HepG2 (cell line): ENCODE data around the gene PACSIN1. TPM values are rescaled to one million over a fixed set of nuclear protein-coding genes. Genes with fewer than 3 reads are reported as not detected.

Experiments
- ATAC-seq: fragments of 200-7000 bp; cut with Tn5 transposase; 3 replicates; pipeline ENCODE4 v1.9.1; 2020; ENCODE audit warnings: mild to moderate bottlenecking, moderate library complexity
- BruUV-seq: library from RNA; stranded (reverse); fragments of 400-500 nt; replicated peaks from 2 replicates; lab custom pipeline; 2021; lab: Mats Ljungman, UMichigan
- CTCF ChIA-PET: fragments of 300-600 bp; formaldehyde crosslinking; extraction: SDS; loops from one replicate; lab custom pipeline; 2021; ENCODE audit warnings: low total read pairs, inconsistent platforms, low intra/inter-chr PET ratio; lab: Yijun Ruan, JAX
- POLR2A ChIA-PET: fragments of 350-600 bp; sonication (Branson Sonifier 250); formaldehyde crosslinking; loops from one replicate; lab custom pipeline; 2020; ENCODE audit warnings: antibody characterized with exemption, inconsistent platforms; lab: Yijun Ruan, JAX
- DNase-seq: peaks from one replicate; pipeline ENCODE4 v3.0.0-alpha.2; 2015; ENCODE audit warnings: low spot score
- FAIRE-seq: peaks from 3 replicates; lab custom pipeline; 2011; peaks lifted over from hg19 to GRCh38; lab: Jason Lieb, UNC
- H2AFZ ChIP-seq: one replicate; pipeline ENCODE4 v1.6.1; 2011; ENCODE audit warnings: low read length, inconsistent platforms
- H3K27ac ChIP-seq: fragments of 300-600 bp; 3 replicates; pipeline ENCODE4 v1.8.0; 2011; ENCODE audit warnings: mixed run types, mild to moderate bottlenecking, mixed read lengths, low read length, inconsistent platforms; ENCODE audit not compliant: insufficient read depth; ENCODE audit errors: extremely low read length
- H3K27me3 ChIP-seq, 2 experiments: fragments of 200-600 bp in 1 of 2; 2 replicates in 1 of 2; 3 replicates in 1 of 2; pipeline versions ENCODE4 v1.6.0 to v1.8.0; 2011; ENCODE audit warnings: low read length in 2 of 2, mild to moderate bottlenecking in 2 of 2, moderate library complexity in 2 of 2, inconsistent platforms in 1 of 2; ENCODE audit not compliant: insufficient read depth in 2 of 2, control insufficient read depth in 1 of 2
- H3K36me3 ChIP-seq, 2 experiments: fragments of 200-600 bp in 1 of 2; replicated peaks in 1 of 2; 2 replicates in 1 of 2; 3 replicates in 1 of 2; pipeline versions ENCODE4 v1.5.1 to v1.8.0; 2011; ENCODE audit warnings: low read length in 2 of 2, inconsistent platforms in 1 of 2; ENCODE audit not compliant: insufficient read depth in 2 of 2, control insufficient read depth in 1 of 2
- H3K4me1 ChIP-seq: 2 replicates; pipeline ENCODE4 v1.5.1; 2012; ENCODE audit warnings: low read length, inconsistent platforms; ENCODE audit not compliant: insufficient read depth
- H3K4me2 ChIP-seq: 2 replicates; pipeline ENCODE4 v1.6.0; 2011; ENCODE audit warnings: low read depth, low read length, inconsistent platforms
- H3K4me3 ChIP-seq, 3 experiments: fragments of 200-600 bp in 1 of 3; sonication (generic), shearing (Covaris generic) in 1 of 3; replicated peaks in 1 of 3; 2 replicates each; pipeline ENCODE4 v1.5.1; 2011 to 2016; ENCODE audit warnings: low read length in 3 of 3, inconsistent platforms in 2 of 3, low read depth in 2 of 3, mild to moderate bottlenecking in 2 of 3, control low read depth in 1 of 3, mixed read lengths in 1 of 3; ENCODE audit not compliant: insufficient read depth in 1 of 3
- H3K79me2 ChIP-seq: one replicate; pipeline ENCODE4 v1.6.1; 2011; ENCODE audit warnings: low read length, inconsistent platforms; ENCODE audit not compliant: insufficient read depth
- H3K9ac ChIP-seq: 2 replicates; pipeline ENCODE4 v1.6.0; 2011; ENCODE audit warnings: mild to moderate bottlenecking, low read depth, low read length, inconsistent platforms; ENCODE audit not compliant: insufficient read depth
- H3K9me3 ChIP-seq: 2 replicates; pipeline ENCODE4 v1.5.1; 2012; ENCODE audit warnings: mild to moderate bottlenecking, low read length
- H4K20me1 ChIP-seq: 2 replicates; pipeline ENCODE4 v1.6.0; 2011; ENCODE audit warnings: inconsistent platforms, mild to moderate bottlenecking, low read length, moderate library complexity; ENCODE audit not compliant: insufficient read depth
- AKAP8 ChIP-seq: sonication (generic); formaldehyde crosslinking; IDR thresholded peaks from 2 replicates; pipeline ENCODE4 v1.5.1; 2020; ENCODE audit warnings: mild to moderate bottlenecking, missing genetic modification reagents
- DPF2 ChIP-seq: sonication (generic); formaldehyde crosslinking; IDR thresholded peaks from 2 replicates; pipeline ENCODE4 v1.4.0; 2020; ENCODE audit warnings: mild to moderate bottlenecking, low read depth, missing genetic modification reagents, borderline replicate concordance
- FOXO4 ChIP-seq: sonication (generic); formaldehyde crosslinking; conservative IDR thresholded peaks from 2 replicates; pipeline ENCODE4 v1.8.1; 2023; ENCODE audit warnings: missing genetic modification reagents
- GATA4 ChIP-seq: sonication (generic); IDR thresholded peaks from 2 replicates; pipeline ENCODE4 v1.6.1; 2016; ENCODE audit warnings: antibody characterized with exemption, low read depth, borderline replicate concordance
- KDM2A ChIP-seq: sonication (generic); formaldehyde crosslinking; IDR thresholded peaks from 2 replicates; pipeline ENCODE4 v1.4.0; 2020; ENCODE audit warnings: low read depth, missing genetic modification reagents, borderline replicate concordance
- MAFF ChIP-seq: IDR thresholded peaks from 2 replicates; pipeline ENCODE4 v1.6.1; 2011; ENCODE audit warnings: low read depth, low read length, improper control_type of control experiment
- POLR2A ChIP-seq, 2 experiments: IDR thresholded peaks; 2 replicates each; pipeline ENCODE4 v1.6.1; 2011; ENCODE audit warnings: low read depth in 2 of 2, low read length in 2 of 2, mild to moderate bottlenecking in 1 of 2, moderate library complexity in 1 of 2; ENCODE audit not compliant: insufficient read depth in 1 of 2
- PRDM15 ChIP-seq: sonication (generic); formaldehyde crosslinking; IDR thresholded peaks from 2 replicates; pipeline ENCODE4 v1.4.0; 2020; ENCODE audit warnings: missing genetic modification reagents
- RBFOX2 ChIP-seq: fragments of 200-400 bp; formaldehyde crosslinking; IDR thresholded peaks from 2 replicates; pipeline ENCODE4 v1.6.1; 2017; ENCODE audit warnings: low read depth, mild to moderate bottlenecking, low read length
- ZBTB1 ChIP-seq: sonication (generic); formaldehyde crosslinking; IDR thresholded peaks from 2 replicates; pipeline ENCODE4 v1.4.0; 2020; ENCODE audit warnings: missing genetic modification reagents, borderline replicate concordance
- ZNF3 ChIP-seq: IDR thresholded peaks from 2 replicates; pipeline ENCODE4 v1.7.0; 2017; ENCODE audit warnings: inconsistent platforms
- ZNF543 ChIP-seq: sonication (generic); formaldehyde crosslinking; IDR thresholded peaks from 2 replicates; pipeline ENCODE4 v1.4.0; 2020; ENCODE audit warnings: mild to moderate bottlenecking, missing genetic modification reagents
- ZNF580 ChIP-seq: IDR thresholded peaks from 2 replicates; pipeline ENCODE4 v1.6.1; 2016; ENCODE audit warnings: low read depth, borderline replicate concordance
- ZNF672 ChIP-seq: sonication (generic); formaldehyde crosslinking; IDR thresholded peaks from 2 replicates; pipeline ENCODE4 v1.8.1; 2022; ENCODE audit warnings: missing genetic modification reagents
- WGBS: methylation state at CpG from one replicate; pipeline ENCODE4 v1.1.6; 2017; ENCODE audit warnings: low lambda C conversion rate; 5-methylcytosine and 5-hydroxymethylcytosine counted together
- in situ Hi-C: cut with HindIII; loops from 2 replicates; pipeline ENCODE4 v1.10.0; 2017; ENCODE audit warnings: low pct_unique_long_range_greater_than_20kb; ENCODE audit not compliant: extremely low pct_ligation_motif_present
- intact Hi-C: fragments of 100-400 bp; cut with micrococcal nuclease; formaldehyde crosslinking; loops from one replicate; pipeline ENCODE4 v1.10.0; 2022; ENCODE audit not compliant: unreplicated experiment
- polyA plus RNA-seq, 8 experiments: library from polyadenylated mRNA; depleted of rRNA in 3 of 8; stranded (reverse) in 7 of 8; unstranded in 1 of 8; fragments of >200 nt; fragmentation: Illumina TruSeq in 4 of 8; extraction: Trizol in 4 of 8; gene quantifications; 2 replicates each; pipeline versions ENCODE4 v1.2.1 to v1.2.3, GENCODE V29; 2011 to 2016; ENCODE audit warnings: low read depth in 4 of 8, missing spikeins in 1 of 8, mixed read lengths in 1 of 8; ENCODE audit not compliant: insufficient read depth in 1 of 8
- total RNA-seq, 5 experiments: library from RNA; depleted of rRNA; stranded (reverse); fragments of >200 nt; fragmentation: Illumina TruSeq; extraction: Trizol; gene quantifications; 2 replicates each; pipeline ENCODE4 v1.2.3, GENCODE V29; 2016; ENCODE audit warnings: low read depth in 1 of 5

Gene PACSIN1
- total and polyA plus RNA-seq, 2 of the 13 experiments (the other 11 are each of a cell fraction or from before 2014, with no cell fraction given): not detected

- FAIRE-seq (no peak), ATAC-seq (no peak), DNase-seq (no peak)
- Histone ChIP-seq H3K27ac (no peak overlapping the region), H3K4me3 (no peak overlapping the region), H3K9ac (no peak overlapping the region), H3K4me2 (no peak overlapping the region), H3K27me3 (no peaks in the 10 kb centered on the region), H3K9me3 (no peaks in the 10 kb centered on the region), H3K4me1 (peaks cover 78% of the 10 kb centered on the region), H2AFZ (no peak overlapping the region), H3K79me2 (peaks cover 20% of the 10 kb centered on the region), H4K20me1 (peaks cover 49% of the 10 kb centered on the region), H3K36me3 (peaks cover 26 to 67% of the 10 kb centered on the region in 2 experiments)
- TF ChIP-seq ZNF543 (CRISPR knock-in tag) (no peak), AKAP8 (CRISPR knock-in tag) (no peak), ZNF3 (CRISPR knock-in tag) (no peak), MAFF (no peak), RBFOX2 (peak; percentile 61), ZNF580 (CRISPR knock-in tag) (no peak), GATA4 (no peak), ZBTB1 (CRISPR knock-in tag) (no peak), POLR2A (IDR thresholded peaks at IDR 0.05; ENCODE audit: insufficient read depth in 1 of 2, low read depth in 2 of 2, low read length in 2 of 2) (peak in 1 of 2 experiments; percentile 38; a peak in 1 of 4 replicates), FOXO4 (CRISPR knock-in tag) (no peak), KDM2A (CRISPR knock-in tag) (no peak), DPF2 (CRISPR knock-in tag) (no peak), PRDM15 (CRISPR knock-in tag) (no peak), ZNF672 (CRISPR knock-in tag) (no peak)
- WGBS: 99% methylated on average over 5 of the region's 5 CpGs
- intact Hi-C loops (loop anchor here (10.0 kb wide), 1 partner anchor 254 kb away; no protein-coding TSS in a partner anchor), in situ Hi-C loops (loop anchor here (5.0 kb wide), 1 partner anchor 171 kb away; the partner anchor contains the start of gene SMIM29)
- ChIA-PET POLR2A (interaction anchor here (4.7 to 6.7 kb wide), 2 partner anchors 6 to 170 kb away, joined by 71 to 100 read pairs; partner anchors contain the start of genes RPS10 and SMIM29), CTCF (no interaction called here)
- BruUV-seq: no TSS peak
These were observed 47.5 kb upstream of the PACSIN1 start for GRCh38 chr6:34418367-34418766.
